Measurements from ENCODE around the gene CC2D2B. TPM values are rescaled to one million over a fixed set of nuclear protein-coding genes. Genes with fewer than 3 reads are reported as not detected.

Gene CC2D2B
- total and polyA plus RNA-seq, 4 experiments from 2014 or later: 0.10 to 0.15 TPM; not detected in 2

GRCh38 chr10:95941115-95941514 lies 33.3 kb downstream of the CC2D2B start:
- Mint-ChIP-seq H3K4me3 (no peak overlapping the region), H3K27me3 (peaks cover 0 to 2% of the 10 kb centered on the region in 2 donors), H3K9me3 (peaks cover 3 to 18% (median 11%) of the 10 kb centered on the region in 8 donors), H3K4me1 (no peaks in the 10 kb centered on the region), H3K27ac (no peak overlapping the region), H3K36me3 (no peaks in the 10 kb centered on the region)
- Histone ChIP-seq H3K27me3 (ENCODE audit: insufficient read depth, low read length) (no peaks in the 10 kb centered on the region), H3K4me1 (ENCODE audit: insufficient read depth, low read length) (no peaks in the 10 kb centered on the region), H3K27ac (ENCODE audit: low read depth, low read length) (no peak overlapping the region), H3K4me3 (ENCODE audit: low read length in 2 of 2) (no peak overlapping the region), H3K9me3 (ENCODE audit: control insufficient read depth in 1 of 2, low read length in 2 of 2) (no peaks in the 10 kb centered on the region), H3K36me3 (ENCODE audit: insufficient read depth, low read length) (no peaks in the 10 kb centered on the region)
- no peak for DNase-seq
- ChIA-PET POLR2A (ENCODE audit: partially characterized antibody) (no interaction called here), CTCF (ENCODE audit: partially characterized antibody) (no interaction called here)
- intact Hi-C loops (cut with micrococcal nuclease): no loop called here

- H3K36me3 Mint-ChIP-seq: peaks cover 3 to 4% of the 10 kb centered on the region in 2 donors
- H3K27me3 ChIP-seq (ENCODE audit: insufficient read depth, low read length): no peaks in the 10 kb centered on the region
- peaks cover 0 to 4% of the 10 kb centered on the region in 2 donors for H3K9me3 ChIP-seq (ENCODE audit: control insufficient read depth in 1 of 2, low read length in 2 of 2)
- H3K4me3 ChIP-seq (ENCODE audit: low read length in 2 of 2): peak overlapping the region in 1 of 2 donors; percentile 20
- H3K27ac Mint-ChIP-seq: peak overlapping the region; percentile 38 to 78 (median 70)
- intact Hi-C loops (cut with micrococcal nuclease): no loop called here
- POLR2A ChIA-PET (ENCODE audit: partially characterized antibody): no interaction called here
- CTCF ChIA-PET (ENCODE audit: partially characterized antibody): interaction anchor here (1.1 kb wide), 1 partner anchor 270 kb away, joined by 3 read pairs; the partner anchor contains the start of gene TCTN3
- no peak overlapping the region for H3K27ac ChIP-seq (ENCODE audit: low read depth, low read length)
- H3K4me3 Mint-ChIP-seq: peak overlapping the region in 7 of 8 donors; percentile 36 to 69 (median 59)
- H3K4me1 ChIP-seq (ENCODE audit: insufficient read depth, low read length): peaks cover 22% of the 10 kb centered on the region
- peaks cover 11 to 18% (median 16%) of the 10 kb centered on the region in 4 donors for H3K4me1 Mint-ChIP-seq
- peaks cover 0 to 3% of the 10 kb centered on the region in 2 donors for H3K27me3 Mint-ChIP-seq
- peak in 4 of 5 donors; percentile 7 to 19 (median 12) for DNase-seq
- H3K9me3 Mint-ChIP-seq: peaks cover 2 to 21% (median 13%) of the 10 kb centered on the region in 8 donors
- no peaks in the 10 kb centered on the region for H3K36me3 ChIP-seq (ENCODE audit: insufficient read depth, low read length)
Measured at GRCh38 chr10:95963202-95963990, 55.6 kb downstream of the CC2D2B start.

GRCh38 chr10:95963991-95964389 lies 56.2 kb downstream of the CC2D2B start:
- Mint-ChIP-seq H3K36me3 (no peaks in the 10 kb centered on the region), H3K27ac (peak overlapping the region; percentile 38 to 78 (median 70)), H3K27me3 (peaks cover 0 to 1% of the 10 kb centered on the region in 2 donors), H3K4me3 (peak overlapping the region in 7 of 8 donors; percentile 36 to 69 (median 59)), H3K4me1 (peaks cover 11 to 18% (median 16%) of the 10 kb centered on the region in 4 donors), H3K9me3 (peaks cover 2 to 15% (median 7%) of the 10 kb centered on the region in 8 donors)
- no peaks in the 10 kb centered on the region for H3K27me3 ChIP-seq (ENCODE audit: insufficient read depth, low read length)
- H3K4me1 ChIP-seq (ENCODE audit: insufficient read depth, low read length): peaks cover 22% of the 10 kb centered on the region
- POLR2A ChIA-PET (ENCODE audit: partially characterized antibody): interaction anchor here (0.5 kb wide), 1 partner anchor 388 kb away, joined by 6 read pairs; no protein-coding TSS in a partner anchor
- no peak overlapping the region for H3K27ac ChIP-seq (ENCODE audit: low read depth, low read length)
- CTCF ChIA-PET (ENCODE audit: partially characterized antibody): interaction anchor here (1.1 kb wide), 1 partner anchor 270 kb away, joined by 3 read pairs; the partner anchor contains the start of gene TCTN3
- peak overlapping the region in 1 of 2 donors; percentile 20 for H3K4me3 ChIP-seq (ENCODE audit: low read length in 2 of 2)
- H3K9me3 ChIP-seq (ENCODE audit: control insufficient read depth in 1 of 2, low read length in 2 of 2): peaks cover 0 to 4% of the 10 kb centered on the region in 2 donors
- intact Hi-C loops (cut with micrococcal nuclease): no loop called here
- no peaks in the 10 kb centered on the region for H3K36me3 ChIP-seq (ENCODE audit: insufficient read depth, low read length)
- DNase-seq: no peak

- peaks cover 2 to 10% (median 5%) of the 10 kb centered on the region in 8 donors for H3K9me3 Mint-ChIP-seq
Measured at GRCh38 chr10:95964756-95965155, 57.0 kb downstream of the CC2D2B start.

GRCh38 chr10:95976362-95977229 lies 68.8 kb downstream of the CC2D2B start:
- H3K27me3 ChIP-seq (ENCODE audit: insufficient read depth, low read length): no peaks in the 10 kb centered on the region
- no peaks in the 10 kb centered on the region for H3K9me3 ChIP-seq (ENCODE audit: control insufficient read depth in 1 of 2, low read length in 2 of 2)
- no peak overlapping the region for H3K27ac ChIP-seq (ENCODE audit: low read depth, low read length)
- H3K36me3 ChIP-seq (ENCODE audit: insufficient read depth, low read length): no peaks in the 10 kb centered on the region
- no peak overlapping the region for H3K27ac Mint-ChIP-seq
- H3K4me3 ChIP-seq (ENCODE audit: low read length in 2 of 2): no peak overlapping the region
- no peaks in the 10 kb centered on the region for H3K4me1 Mint-ChIP-seq
- no peaks in the 10 kb centered on the region for H3K4me1 ChIP-seq (ENCODE audit: insufficient read depth, low read length)
- ChIA-PET POLR2A (ENCODE audit: partially characterized antibody) (no interaction called here), CTCF (ENCODE audit: partially characterized antibody) (no interaction called here)
- intact Hi-C loops (cut with micrococcal nuclease): no loop called here
- H3K4me3 Mint-ChIP-seq: no peak overlapping the region
- no peak for DNase-seq
- H3K27me3 Mint-ChIP-seq: no peaks in the 10 kb centered on the region
- no peaks in the 10 kb centered on the region for H3K9me3 Mint-ChIP-seq
- no peaks in the 10 kb centered on the region for H3K36me3 Mint-ChIP-seq

More at GRCh38 chr10:95964756-95965155, 57.0 kb downstream of the CC2D2B start:
- intact Hi-C loops (cut with micrococcal nuclease): no loop called here
- H3K4me1 Mint-ChIP-seq: peaks cover 11 to 18% (median 16%) of the 10 kb centered on the region in 4 donors
- Histone ChIP-seq H3K36me3 (ENCODE audit: insufficient read depth, low read length) (no peaks in the 10 kb centered on the region), H3K4me3 (ENCODE audit: low read length in 2 of 2) (no peak overlapping the region), H3K4me1 (ENCODE audit: insufficient read depth, low read length) (peaks cover 22% of the 10 kb centered on the region), H3K9me3 (ENCODE audit: control insufficient read depth in 1 of 2, low read length in 2 of 2) (no peaks in the 10 kb centered on the region), H3K27me3 (ENCODE audit: insufficient read depth, low read length) (no peaks in the 10 kb centered on the region), H3K27ac (ENCODE audit: low read depth, low read length) (no peak overlapping the region)
- H3K36me3 Mint-ChIP-seq: no peaks in the 10 kb centered on the region
- no peak overlapping the region for H3K4me3 Mint-ChIP-seq
- H3K27me3 Mint-ChIP-seq: peaks cover 0 to 1% of the 10 kb centered on the region in 2 donors
- CTCF ChIA-PET (ENCODE audit: partially characterized antibody): no interaction called here
- POLR2A ChIA-PET (ENCODE audit: partially characterized antibody): interaction anchor here (0.5 kb wide), 1 partner anchor 388 kb away, joined by 6 read pairs; no protein-coding TSS in a partner anchor
- H3K27ac Mint-ChIP-seq: no peak overlapping the region
- DNase-seq: no peak

GRCh38 chr10:95982200-95982599 lies 74.4 kb downstream of the CC2D2B start:
- no peaks in the 10 kb centered on the region for H3K9me3 Mint-ChIP-seq
- Histone ChIP-seq H3K36me3 (ENCODE audit: insufficient read depth, low read length) (no peaks in the 10 kb centered on the region), H3K27ac (ENCODE audit: low read depth, low read length) (no peak overlapping the region), H3K9me3 (ENCODE audit: control insufficient read depth in 1 of 2, low read length in 2 of 2) (no peaks in the 10 kb centered on the region), H3K4me1 (ENCODE audit: insufficient read depth, low read length) (no peaks in the 10 kb centered on the region), H3K27me3 (ENCODE audit: insufficient read depth, low read length) (no peaks in the 10 kb centered on the region), H3K4me3 (ENCODE audit: low read length in 2 of 2) (no peak overlapping the region)
- ChIA-PET CTCF (ENCODE audit: partially characterized antibody) (interaction anchor here (0.6 kb wide), 1 partner anchor 8 kb away, joined by 3 read pairs; no protein-coding TSS in a partner anchor), POLR2A (ENCODE audit: partially characterized antibody) (no interaction called here)
- no peak overlapping the region for H3K4me3 Mint-ChIP-seq
- intact Hi-C loops (cut with micrococcal nuclease): no loop called here
- DNase-seq: no peak
- H3K27ac Mint-ChIP-seq: peak overlapping the region in 1 of 7 donors; percentile 20
- H3K4me1 Mint-ChIP-seq: no peaks in the 10 kb centered on the region
- H3K36me3 Mint-ChIP-seq: no peaks in the 10 kb centered on the region
- H3K27me3 Mint-ChIP-seq: peaks cover 0 to 1% of the 10 kb centered on the region in 2 donors
